Mucosa of descending colon (tissue), 3 donors: ENCODE results near the gene FOXO6. TPM values are rescaled to one million over a fixed set of nuclear protein-coding genes. Genes with fewer than 3 reads are reported as not detected.

Experiments used
- ATAC-seq: fragments of 200-7000 bp; cut with Tn5 transposase; one replicate; pipeline ENCODE4 v1.9.1; 2020; ENCODE audit warnings: mild to moderate bottlenecking, moderate library complexity
- DNase-seq, 3 donors: peaks; one replicate each; pipeline ENCODE4 v3.0.0-alpha.2; 2020
- H3K36me3 ChIP-seq: fragments of 200-600 bp; one replicate; pipeline ENCODE4 v1.8.0; 2021; ENCODE audit warnings: low read depth, mild to moderate bottlenecking
- H3K4me1 ChIP-seq: fragments of 200-600 bp; one replicate; pipeline ENCODE4 v1.8.0; 2021; ENCODE audit warnings: low read depth, mild to moderate bottlenecking
- H3K4me3 ChIP-seq: fragments of 200-600 bp; one replicate; pipeline ENCODE4 v1.8.0; 2021; ENCODE audit warnings: mild to moderate bottlenecking
- H3K9me3 ChIP-seq: fragments of 200-600 bp; one replicate; pipeline ENCODE4 v1.8.0; 2021; ENCODE audit warnings: mild to moderate bottlenecking
- intact Hi-C, 2 donors: fragments of 100-400 bp; cut with DNase I in 1 of 2; cut with micrococcal nuclease in 1 of 2; formaldehyde crosslinking; loops; one replicate each; pipeline versions ENCODE4 v1.11.0 to v1.11.1; 2022; cut with DNase I, micrococcal nuclease
- total RNA-seq, 3 donors: library from RNA; stranded (reverse); fragmentation: NEBNext Ultra II Directional in 2 of 3; extraction: Animal tissue kit (Norgen Biotek cat#: 25700) in 2 of 3; gene quantifications; one replicate each; pipeline versions ENCODE4 v1.2.1 to v1.2.4, GENCODE V29; 2021 to 2023
- TF ChIP-seq, protein P1 (sequence below): fragments of 200-600 bp; IDR thresholded peaks from one replicate; pipeline ENCODE4 v1.8.0; 2022; ENCODE audit warnings: antibody characterized with exemption, mild to moderate bottlenecking
- donor health status: DM: no; HTN: no; CAD: no; lungs with moderate emphysema.
- donor health status: DM: no; HTN: no; CAD: no.
- donor health status: DM: no; HTN: yes; CAD: no.

The FOXO6 gene
- total RNA-seq, 3 donors from 2014 or later: 0.65 to 2.0 (median 0.72) TPM

DNA sequence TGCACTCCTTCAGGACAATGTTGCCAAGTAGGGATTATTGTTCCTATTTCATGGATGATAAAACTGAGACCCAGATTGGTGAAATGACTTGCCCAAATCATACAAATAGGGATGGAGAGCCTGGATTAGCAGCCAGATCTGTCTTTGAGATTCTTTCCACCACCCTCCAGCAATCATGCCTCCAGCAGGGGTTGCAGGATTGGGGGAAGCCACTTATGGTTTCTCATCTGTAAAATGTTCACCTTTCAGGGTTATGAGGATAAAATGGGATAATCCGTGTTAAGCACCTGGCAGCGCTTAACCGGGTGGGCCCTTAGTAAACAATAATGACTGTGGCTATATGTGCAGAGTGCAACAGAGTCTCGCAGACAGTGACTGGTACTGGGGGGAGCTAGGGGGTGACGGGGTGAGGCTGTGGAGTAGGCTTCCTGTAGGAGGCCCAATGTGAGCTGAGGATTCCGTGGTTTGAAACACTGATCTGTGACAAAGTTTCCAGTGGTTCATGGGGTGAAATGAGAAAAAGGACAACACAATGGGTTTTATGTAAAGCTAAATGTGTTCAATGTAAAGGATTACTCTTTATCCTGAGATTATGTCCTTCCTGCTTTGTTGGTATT lies 33.7 kb upstream of the FOXO6 start:
- Histone ChIP-seq H3K9me3 (no peaks in the 10 kb centered on the region), H3K36me3 (no peaks in the 10 kb centered on the region), H3K4me1 (no peaks in the 10 kb centered on the region), H3K4me3 (no peak overlapping the region)
- TF ChIP-seq, protein P1, sequence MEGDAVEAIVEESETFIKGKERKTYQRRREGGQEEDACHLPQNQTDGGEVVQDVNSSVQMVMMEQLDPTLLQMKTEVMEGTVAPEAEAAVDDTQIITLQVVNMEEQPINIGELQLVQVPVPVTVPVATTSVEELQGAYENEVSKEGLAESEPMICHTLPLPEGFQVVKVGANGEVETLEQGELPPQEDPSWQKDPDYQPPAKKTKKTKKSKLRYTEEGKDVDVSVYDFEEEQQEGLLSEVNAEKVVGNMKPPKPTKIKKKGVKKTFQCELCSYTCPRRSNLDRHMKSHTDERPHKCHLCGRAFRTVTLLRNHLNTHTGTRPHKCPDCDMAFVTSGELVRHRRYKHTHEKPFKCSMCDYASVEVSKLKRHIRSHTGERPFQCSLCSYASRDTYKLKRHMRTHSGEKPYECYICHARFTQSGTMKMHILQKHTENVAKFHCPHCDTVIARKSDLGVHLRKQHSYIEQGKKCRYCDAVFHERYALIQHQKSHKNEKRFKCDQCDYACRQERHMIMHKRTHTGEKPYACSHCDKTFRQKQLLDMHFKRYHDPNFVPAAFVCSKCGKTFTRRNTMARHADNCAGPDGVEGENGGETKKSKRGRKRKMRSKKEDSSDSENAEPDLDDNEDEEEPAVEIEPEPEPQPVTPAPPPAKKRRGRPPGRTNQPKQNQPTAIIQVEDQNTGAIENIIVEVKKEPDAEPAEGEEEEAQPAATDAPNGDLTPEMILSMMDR: no peak
- no peak for ATAC-seq
- intact Hi-C loops: no loop called here
- no peak for DNase-seq

DNA sequence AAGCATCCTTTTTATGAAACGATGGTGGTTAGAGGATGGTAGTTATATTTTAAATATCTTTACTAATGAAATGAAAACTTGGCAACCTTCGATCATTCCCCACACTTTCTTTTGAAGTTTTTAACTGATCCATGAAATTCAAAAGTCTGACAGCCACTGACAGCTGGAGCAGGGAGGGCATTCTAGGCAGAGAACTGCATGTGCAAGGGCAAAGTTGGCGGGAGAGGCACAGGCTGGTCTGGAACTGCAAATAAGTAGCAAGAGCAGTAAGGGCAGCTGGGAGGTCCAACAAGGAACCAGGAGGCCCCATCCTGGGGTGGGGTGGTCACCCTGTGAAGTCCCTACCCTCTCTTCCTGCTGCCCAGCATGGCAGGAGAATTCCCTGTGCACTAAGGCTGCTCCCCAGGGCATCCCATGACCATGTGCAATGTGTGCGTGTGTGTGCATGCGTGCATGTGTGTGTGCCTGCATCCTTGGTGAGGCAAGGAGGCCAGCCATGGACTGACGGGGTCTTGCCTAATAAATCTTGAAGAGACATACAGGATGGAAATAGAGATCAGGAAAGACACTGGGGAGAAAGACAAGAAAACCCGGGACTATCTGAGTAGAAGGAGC lies 33.1 kb upstream of the FOXO6 start:
- intact Hi-C loops: no loop called here
- Histone ChIP-seq H3K36me3 (no peaks in the 10 kb centered on the region), H3K9me3 (no peaks in the 10 kb centered on the region), H3K4me3 (no peak overlapping the region), H3K4me1 (no peaks in the 10 kb centered on the region)
- TF ChIP-seq, protein P1: no peak
- DNase-seq (no peak), ATAC-seq (no peak)

DNA sequence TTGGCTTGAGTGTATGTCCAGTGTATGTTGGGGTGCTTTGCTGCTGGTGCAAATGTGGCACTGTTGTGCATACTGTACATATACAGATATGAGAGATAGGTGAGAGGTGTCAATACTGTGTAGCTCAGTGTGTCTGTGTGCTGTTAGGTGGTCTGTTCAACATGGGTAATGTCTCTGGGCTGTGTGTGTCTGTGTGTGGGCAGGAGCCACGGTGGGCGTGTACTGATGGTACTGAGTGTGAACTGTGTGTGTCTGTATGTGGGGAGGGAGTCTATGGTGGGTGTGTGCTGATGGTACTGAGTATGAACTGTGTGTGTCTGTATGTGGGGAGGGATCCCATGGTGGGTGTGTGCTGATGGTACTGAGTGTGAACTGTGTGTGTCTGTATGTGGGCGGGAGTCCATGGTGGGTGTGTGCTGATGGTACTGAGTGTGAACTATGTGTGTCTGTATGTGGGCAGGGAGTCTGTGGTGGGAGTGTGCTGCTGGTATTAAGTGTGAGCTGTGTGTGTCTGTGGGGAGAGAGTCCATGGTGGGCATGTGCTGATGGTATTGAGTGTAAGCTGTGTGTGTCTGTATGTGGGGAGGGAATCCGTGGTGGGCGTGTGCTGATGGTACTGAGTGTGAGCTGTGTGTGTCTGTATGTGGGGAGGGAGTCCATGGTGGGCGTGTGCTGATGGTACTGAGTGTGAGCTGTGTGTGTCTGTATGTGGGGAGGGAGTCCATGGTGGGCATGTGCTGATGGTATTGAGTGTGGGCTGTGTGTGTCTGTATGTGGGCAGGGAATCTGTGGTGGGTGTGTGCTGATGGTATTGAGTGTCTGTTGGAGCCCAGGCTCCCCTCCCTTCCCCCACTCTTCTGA lies 32.2 kb upstream of the FOXO6 start:
- Histone ChIP-seq H3K4me1 (no peaks in the 10 kb centered on the region), H3K36me3 (no peaks in the 10 kb centered on the region), H3K4me3 (no peak overlapping the region), H3K9me3 (no peaks in the 10 kb centered on the region)
- ATAC-seq: no peak
- intact Hi-C loops: no loop called here
- TF ChIP-seq, protein P1: no peak
- DNase-seq: no peak

DNA sequence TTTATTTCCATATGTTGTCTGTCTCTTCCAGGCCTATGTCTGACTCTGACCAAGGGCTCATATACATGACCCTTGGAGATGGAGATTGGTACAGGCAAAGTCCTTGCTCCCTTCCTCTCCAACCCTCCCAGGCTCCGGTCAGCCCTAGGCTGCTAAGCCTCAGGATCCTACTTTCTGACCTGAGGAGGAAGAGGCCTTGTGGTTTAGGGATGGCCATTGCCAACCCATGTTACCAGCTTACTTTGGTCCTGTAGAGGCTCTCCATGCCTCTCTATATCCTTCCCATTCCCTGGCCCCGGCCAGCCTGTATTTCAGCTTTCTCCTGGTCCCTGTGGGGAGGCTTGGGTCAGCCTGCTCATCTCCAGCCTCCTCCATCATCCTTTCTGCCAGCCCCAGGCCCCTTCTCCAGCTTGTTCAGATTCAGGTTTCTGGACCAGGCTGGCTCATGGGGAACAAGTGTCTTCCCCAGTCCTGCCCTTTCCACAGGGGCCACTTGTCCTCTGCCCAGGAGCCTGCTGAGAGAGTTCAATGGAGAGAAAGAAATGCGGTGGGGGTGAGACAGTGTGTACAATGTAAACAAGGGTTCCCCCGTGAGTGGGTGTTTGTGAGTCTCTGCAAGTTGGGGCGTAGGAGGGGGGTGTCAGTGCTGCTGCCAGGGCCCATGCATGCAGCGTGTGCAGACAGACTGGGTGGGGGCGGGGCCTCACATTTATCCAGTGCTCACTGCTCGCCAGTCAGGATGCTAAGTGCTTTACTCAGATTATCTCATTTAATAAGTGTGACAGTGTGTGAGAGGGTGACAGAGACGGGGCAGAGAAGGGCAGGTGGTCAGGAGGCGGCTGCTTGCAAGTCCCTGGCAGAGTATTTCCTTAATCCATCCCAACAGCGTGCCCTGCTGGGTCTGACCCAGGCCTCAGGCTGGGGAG lies 31.3 kb upstream of the FOXO6 start:
- H3K9me3 ChIP-seq: no peaks in the 10 kb centered on the region
- ATAC-seq (no peak), DNase-seq (no peak)
- no peaks in the 10 kb centered on the region for H3K36me3 ChIP-seq
- intact Hi-C loops: no loop called here
- no peak overlapping the region for H3K4me3 ChIP-seq
- TF ChIP-seq, protein P1: no peak
- H3K4me1 ChIP-seq: no peaks in the 10 kb centered on the region
